GM23338 (cell line): ENCODE data around the gene SERPINB13. TPM values are rescaled to one million over a fixed set of nuclear protein-coding genes. Genes with fewer than 3 reads are reported as not detected.

Experiments used
- ATAC-seq: fragments of 200-7000 bp; cut with Tn5 transposase; 3 replicates; pipeline ENCODE4 v1.9.1; 2020
- DNase-seq: peaks from one replicate; pipeline ENCODE4 v3.0.0-alpha.2; 2015; ENCODE audit warnings: low spot score
- H2AFZ ChIP-seq: fragments of 200-600 bp; sonication (generic); 2 replicates; pipeline ENCODE4 v1.8.0; 2016; ENCODE audit warnings: antibody characterized with exemption, mild to moderate bottlenecking, moderate library complexity
- H3F3A ChIP-seq: fragments of 200-600 bp; sonication (generic); replicated peaks from 2 replicates; pipeline ENCODE4 v1.8.0; 2017; ENCODE audit warnings: antibody characterized with exemption, mixed run types, low read depth
- H3K27ac ChIP-seq: fragments of 200-600 bp; sonication (generic); 2 replicates; pipeline ENCODE4 v1.6.1; 2016; ENCODE audit warnings: low read depth
- H3K27me3 ChIP-seq: fragments of 200-600 bp; sonication (generic); 2 replicates; pipeline ENCODE4 v1.8.0; 2016; ENCODE audit warnings: mild to moderate bottlenecking, mixed run types, moderate library complexity; ENCODE audit not compliant: insufficient read depth
- H3K36me3 ChIP-seq: fragments of 200-600 bp; sonication (generic); 2 replicates; pipeline ENCODE4 v1.8.0; 2016; ENCODE audit warnings: mild to moderate bottlenecking; ENCODE audit not compliant: insufficient read depth
- H3K4me1 ChIP-seq: fragments of 200-600 bp; sonication (generic); 2 replicates; pipeline ENCODE4 v1.8.0; 2016; ENCODE audit warnings: mild to moderate bottlenecking, moderate library complexity; ENCODE audit not compliant: insufficient read depth
- H3K4me2 ChIP-seq: fragments of 200-600 bp; sonication (generic); 2 replicates; pipeline ENCODE4 v1.7.1; 2017; ENCODE audit warnings: mixed run types
- H3K4me3 ChIP-seq: fragments of 200-600 bp; sonication (generic); 2 replicates; pipeline ENCODE4 v1.6.1; 2016; ENCODE audit warnings: mixed run types
- H3K79me2 ChIP-seq: fragments of 200-600 bp; sonication (generic); replicated peaks from 2 replicates; pipeline ENCODE4 v1.8.0; 2017; ENCODE audit warnings: mild to moderate bottlenecking; ENCODE audit not compliant: insufficient read depth
- H3K9me2 ChIP-seq: fragments of 200-600 bp; sonication (generic); 2 replicates; pipeline ENCODE4 v1.8.0; 2017; ENCODE audit not compliant: insufficient read depth
- H4K20me1 ChIP-seq: fragments of 200-600 bp; sonication (generic); replicated peaks from 2 replicates; pipeline ENCODE4 v1.8.0; 2017; ENCODE audit warnings: mild to moderate bottlenecking; ENCODE audit not compliant: insufficient read depth
- H3K27ac Mint-ChIP-seq: 2 replicates; pipeline ENCODE4 v1.8.0; 2020; ENCODE audit warnings: inconsistent platforms, mild to moderate bottlenecking, moderate library complexity, mixed read lengths
- H3K27me3 Mint-ChIP-seq: 3 replicates; pipeline ENCODE4 v1.8.0; 2022; ENCODE audit warnings: low read depth, mild to moderate bottlenecking, moderate library complexity, mixed read lengths, inconsistent platforms; ENCODE audit not compliant: insufficient read depth, poor library complexity
- H3K36me3 Mint-ChIP-seq: 3 replicates; pipeline ENCODE4 v1.8.0; 2021; ENCODE audit warnings: low read depth, mild to moderate bottlenecking, inconsistent platforms, moderate library complexity, mixed read lengths
- H3K4me1 Mint-ChIP-seq: 3 replicates; pipeline ENCODE4 v1.8.0; 2020; ENCODE audit warnings: mild to moderate bottlenecking, inconsistent platforms, mixed read lengths
- H3K4me3 Mint-ChIP-seq: 3 replicates; pipeline ENCODE4 v1.8.0; 2021; ENCODE audit warnings: moderate library complexity, mild to moderate bottlenecking, inconsistent platforms, mixed read lengths
- H3K9me3 Mint-ChIP-seq: 3 replicates; pipeline ENCODE4 v1.8.0; 2020; ENCODE audit warnings: moderate library complexity, mild to moderate bottlenecking, inconsistent platforms, mixed read lengths
- CREB1 ChIP-seq: fragments of 250-450 bp; sonication (Bioruptor Pico); IDR thresholded peaks from 2 replicates; pipeline ENCODE4 v1.5.0; 2020; ENCODE audit warnings: low read depth, mild to moderate bottlenecking, moderate library complexity
- ETS1 ChIP-seq: IDR thresholded peaks from 2 replicates; pipeline ENCODE4 v1.6.1; 2016; ENCODE audit warnings: antibody characterized with exemption
- EZH2 ChIP-seq: fragments of 200-600 bp; sonication (generic); IDR thresholded peaks from one replicate; pipeline ENCODE4 v1.8.0; 2017; ENCODE audit warnings: antibody characterized with exemption, mild to moderate bottlenecking, low read depth; ENCODE audit not compliant: unreplicated experiment
- EZH2phosphoT487 ChIP-seq: fragments of 200-600 bp; sonication (generic); IDR thresholded peaks from one replicate; pipeline ENCODE4 v1.8.1; 2018; ENCODE audit warnings: antibody characterized with exemption; ENCODE audit not compliant: unreplicated experiment
- JUNB ChIP-seq: IDR thresholded peaks from one replicate; pipeline ENCODE4 v1.6.1; 2016; ENCODE audit warnings: antibody characterized with exemption; ENCODE audit not compliant: unreplicated experiment
- NANOG ChIP-seq: IDR thresholded peaks from 2 replicates; pipeline ENCODE4 v1.6.1; 2016; ENCODE audit warnings: antibody characterized with exemption, borderline replicate concordance
- POLR2AphosphoS5 ChIP-seq: IDR thresholded peaks from 2 replicates; pipeline ENCODE4 v1.6.1; 2016; ENCODE audit warnings: antibody characterized with exemption, low read depth
- STAT1 ChIP-seq: IDR thresholded peaks from one replicate; pipeline ENCODE4 v1.6.1; 2016; ENCODE audit warnings: antibody characterized with exemption; ENCODE audit not compliant: unreplicated experiment
- ZNF114 ChIP-seq: fragments of 250-450 bp; sonication (Bioruptor Pico); IDR thresholded peaks from 2 replicates; pipeline ENCODE4 v1.5.0; 2020; ENCODE audit warnings: mild to moderate bottlenecking, moderate library complexity
- ZNF331 ChIP-seq: fragments of 250-450 bp; sonication (Bioruptor Pico); IDR thresholded peaks from 2 replicates; pipeline ENCODE4 v1.5.0; 2020; ENCODE audit warnings: low read depth, mild to moderate bottlenecking, moderate library complexity
- polyA plus RNA-seq: library from polyadenylated mRNA; unstranded; fragments of >200 nt; fragmentation: Nextera tagmentation; extraction: Ambion mirVana; gene quantifications from 2 replicates; pipeline ENCODE4 v1.2.1, GENCODE V29; 2016
- total RNA-seq: library from RNA; depleted of rRNA; stranded (reverse); fragments of >200 nt; shearing (Covaris generic); gene quantifications from 2 replicates; pipeline ENCODE4 v1.2.3, GENCODE V29; 2014
- TF ChIP-seq, protein P1 (sequence below), 2 experiments: fragments of 200-600 bp in 1 of 2; sonication (generic) in 1 of 2; conservative IDR thresholded peaks; 2 replicates each; pipeline versions ENCODE4 v1.5.1 to v1.6.1; 2016 to 2017; ENCODE audit warnings: antibody characterized with exemption in 2 of 2, low read depth in 2 of 2, mild to moderate bottlenecking in 2 of 2, moderate library complexity in 1 of 2
- TF ChIP-seq, protein P2 (sequence below): IDR thresholded peaks from one replicate; pipeline ENCODE4 v1.6.1; 2018; ENCODE audit warnings: antibody characterized with exemption; ENCODE audit not compliant: unreplicated experiment
- TF ChIP-seq, protein P3 (sequence below): fragments of 250-450 bp; sonication (Bioruptor Pico); IDR thresholded peaks from 2 replicates; pipeline ENCODE4 v1.5.0; 2020; ENCODE audit warnings: mild to moderate bottlenecking, moderate library complexity

Gene SERPINB13
- total and polyA plus RNA-seq, 2 experiments from 2014 or later, result not detected

DNA sequence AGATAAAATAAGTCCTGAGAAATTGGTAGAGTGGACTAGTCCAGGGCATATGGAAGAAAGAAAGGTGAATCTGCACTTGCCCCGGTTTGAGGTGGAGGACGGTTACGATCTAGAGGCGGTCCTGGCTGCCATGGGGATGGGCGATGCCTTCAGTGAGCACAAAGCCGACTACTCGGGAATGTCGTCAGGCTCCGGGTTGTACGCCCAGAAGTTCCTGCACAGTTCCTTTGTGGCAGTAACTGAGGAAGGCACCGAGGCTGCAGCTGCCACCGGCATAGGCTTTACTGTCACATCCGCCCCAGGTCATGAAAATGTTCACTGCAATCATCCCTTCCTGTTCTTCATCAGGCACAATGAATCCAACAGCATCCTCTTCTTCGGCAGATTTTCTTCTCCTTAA lies 9.8 kb downstream of the SERPINB13 start:
- H3F3A ChIP-seq, result no peaks in the 10 kb centered on the region
- no peaks in the 10 kb centered on the region for H3K4me1 ChIP-seq
- Mint-ChIP-seq H3K4me1 (no peaks in the 10 kb centered on the region), H3K27ac (no peak overlapping the region), H3K27me3 (peaks cover 5% of the 10 kb centered on the region), H3K36me3 (no peaks in the 10 kb centered on the region), H3K9me3 (no peaks in the 10 kb centered on the region), H3K4me3 (no peak overlapping the region)
- no peak for TF ChIP-seq ZNF114
- no peak for TF ChIP-seq POLR2AphosphoS5
- TF ChIP-seq, protein P1, sequence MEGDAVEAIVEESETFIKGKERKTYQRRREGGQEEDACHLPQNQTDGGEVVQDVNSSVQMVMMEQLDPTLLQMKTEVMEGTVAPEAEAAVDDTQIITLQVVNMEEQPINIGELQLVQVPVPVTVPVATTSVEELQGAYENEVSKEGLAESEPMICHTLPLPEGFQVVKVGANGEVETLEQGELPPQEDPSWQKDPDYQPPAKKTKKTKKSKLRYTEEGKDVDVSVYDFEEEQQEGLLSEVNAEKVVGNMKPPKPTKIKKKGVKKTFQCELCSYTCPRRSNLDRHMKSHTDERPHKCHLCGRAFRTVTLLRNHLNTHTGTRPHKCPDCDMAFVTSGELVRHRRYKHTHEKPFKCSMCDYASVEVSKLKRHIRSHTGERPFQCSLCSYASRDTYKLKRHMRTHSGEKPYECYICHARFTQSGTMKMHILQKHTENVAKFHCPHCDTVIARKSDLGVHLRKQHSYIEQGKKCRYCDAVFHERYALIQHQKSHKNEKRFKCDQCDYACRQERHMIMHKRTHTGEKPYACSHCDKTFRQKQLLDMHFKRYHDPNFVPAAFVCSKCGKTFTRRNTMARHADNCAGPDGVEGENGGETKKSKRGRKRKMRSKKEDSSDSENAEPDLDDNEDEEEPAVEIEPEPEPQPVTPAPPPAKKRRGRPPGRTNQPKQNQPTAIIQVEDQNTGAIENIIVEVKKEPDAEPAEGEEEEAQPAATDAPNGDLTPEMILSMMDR (conservative IDR thresholded peaks at IDR 0.05; ENCODE audit: low read depth in 2 of 2), result no peak
- no peak for TF ChIP-seq ZNF331
- TF ChIP-seq ETS1, result no peak
- TF ChIP-seq CREB1, result no peak
- no peak for TF ChIP-seq NANOG
- TF ChIP-seq, protein P2, sequence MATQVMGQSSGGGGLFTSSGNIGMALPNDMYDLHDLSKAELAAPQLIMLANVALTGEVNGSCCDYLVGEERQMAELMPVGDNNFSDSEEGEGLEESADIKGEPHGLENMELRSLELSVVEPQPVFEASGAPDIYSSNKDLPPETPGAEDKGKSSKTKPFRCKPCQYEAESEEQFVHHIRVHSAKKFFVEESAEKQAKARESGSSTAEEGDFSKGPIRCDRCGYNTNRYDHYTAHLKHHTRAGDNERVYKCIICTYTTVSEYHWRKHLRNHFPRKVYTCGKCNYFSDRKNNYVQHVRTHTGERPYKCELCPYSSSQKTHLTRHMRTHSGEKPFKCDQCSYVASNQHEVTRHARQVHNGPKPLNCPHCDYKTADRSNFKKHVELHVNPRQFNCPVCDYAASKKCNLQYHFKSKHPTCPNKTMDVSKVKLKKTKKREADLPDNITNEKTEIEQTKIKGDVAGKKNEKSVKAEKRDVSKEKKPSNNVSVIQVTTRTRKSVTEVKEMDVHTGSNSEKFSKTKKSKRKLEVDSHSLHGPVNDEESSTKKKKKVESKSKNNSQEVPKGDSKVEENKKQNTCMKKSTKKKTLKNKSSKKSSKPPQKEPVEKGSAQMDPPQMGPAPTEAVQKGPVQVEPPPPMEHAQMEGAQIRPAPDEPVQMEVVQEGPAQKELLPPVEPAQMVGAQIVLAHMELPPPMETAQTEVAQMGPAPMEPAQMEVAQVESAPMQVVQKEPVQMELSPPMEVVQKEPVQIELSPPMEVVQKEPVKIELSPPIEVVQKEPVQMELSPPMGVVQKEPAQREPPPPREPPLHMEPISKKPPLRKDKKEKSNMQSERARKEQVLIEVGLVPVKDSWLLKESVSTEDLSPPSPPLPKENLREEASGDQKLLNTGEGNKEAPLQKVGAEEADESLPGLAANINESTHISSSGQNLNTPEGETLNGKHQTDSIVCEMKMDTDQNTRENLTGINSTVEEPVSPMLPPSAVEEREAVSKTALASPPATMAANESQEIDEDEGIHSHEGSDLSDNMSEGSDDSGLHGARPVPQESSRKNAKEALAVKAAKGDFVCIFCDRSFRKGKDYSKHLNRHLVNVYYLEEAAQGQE, result no peak
- no peak for TF ChIP-seq JUNB
- no peak for TF ChIP-seq EZH2phosphoT487
- TF ChIP-seq, protein P3, sequence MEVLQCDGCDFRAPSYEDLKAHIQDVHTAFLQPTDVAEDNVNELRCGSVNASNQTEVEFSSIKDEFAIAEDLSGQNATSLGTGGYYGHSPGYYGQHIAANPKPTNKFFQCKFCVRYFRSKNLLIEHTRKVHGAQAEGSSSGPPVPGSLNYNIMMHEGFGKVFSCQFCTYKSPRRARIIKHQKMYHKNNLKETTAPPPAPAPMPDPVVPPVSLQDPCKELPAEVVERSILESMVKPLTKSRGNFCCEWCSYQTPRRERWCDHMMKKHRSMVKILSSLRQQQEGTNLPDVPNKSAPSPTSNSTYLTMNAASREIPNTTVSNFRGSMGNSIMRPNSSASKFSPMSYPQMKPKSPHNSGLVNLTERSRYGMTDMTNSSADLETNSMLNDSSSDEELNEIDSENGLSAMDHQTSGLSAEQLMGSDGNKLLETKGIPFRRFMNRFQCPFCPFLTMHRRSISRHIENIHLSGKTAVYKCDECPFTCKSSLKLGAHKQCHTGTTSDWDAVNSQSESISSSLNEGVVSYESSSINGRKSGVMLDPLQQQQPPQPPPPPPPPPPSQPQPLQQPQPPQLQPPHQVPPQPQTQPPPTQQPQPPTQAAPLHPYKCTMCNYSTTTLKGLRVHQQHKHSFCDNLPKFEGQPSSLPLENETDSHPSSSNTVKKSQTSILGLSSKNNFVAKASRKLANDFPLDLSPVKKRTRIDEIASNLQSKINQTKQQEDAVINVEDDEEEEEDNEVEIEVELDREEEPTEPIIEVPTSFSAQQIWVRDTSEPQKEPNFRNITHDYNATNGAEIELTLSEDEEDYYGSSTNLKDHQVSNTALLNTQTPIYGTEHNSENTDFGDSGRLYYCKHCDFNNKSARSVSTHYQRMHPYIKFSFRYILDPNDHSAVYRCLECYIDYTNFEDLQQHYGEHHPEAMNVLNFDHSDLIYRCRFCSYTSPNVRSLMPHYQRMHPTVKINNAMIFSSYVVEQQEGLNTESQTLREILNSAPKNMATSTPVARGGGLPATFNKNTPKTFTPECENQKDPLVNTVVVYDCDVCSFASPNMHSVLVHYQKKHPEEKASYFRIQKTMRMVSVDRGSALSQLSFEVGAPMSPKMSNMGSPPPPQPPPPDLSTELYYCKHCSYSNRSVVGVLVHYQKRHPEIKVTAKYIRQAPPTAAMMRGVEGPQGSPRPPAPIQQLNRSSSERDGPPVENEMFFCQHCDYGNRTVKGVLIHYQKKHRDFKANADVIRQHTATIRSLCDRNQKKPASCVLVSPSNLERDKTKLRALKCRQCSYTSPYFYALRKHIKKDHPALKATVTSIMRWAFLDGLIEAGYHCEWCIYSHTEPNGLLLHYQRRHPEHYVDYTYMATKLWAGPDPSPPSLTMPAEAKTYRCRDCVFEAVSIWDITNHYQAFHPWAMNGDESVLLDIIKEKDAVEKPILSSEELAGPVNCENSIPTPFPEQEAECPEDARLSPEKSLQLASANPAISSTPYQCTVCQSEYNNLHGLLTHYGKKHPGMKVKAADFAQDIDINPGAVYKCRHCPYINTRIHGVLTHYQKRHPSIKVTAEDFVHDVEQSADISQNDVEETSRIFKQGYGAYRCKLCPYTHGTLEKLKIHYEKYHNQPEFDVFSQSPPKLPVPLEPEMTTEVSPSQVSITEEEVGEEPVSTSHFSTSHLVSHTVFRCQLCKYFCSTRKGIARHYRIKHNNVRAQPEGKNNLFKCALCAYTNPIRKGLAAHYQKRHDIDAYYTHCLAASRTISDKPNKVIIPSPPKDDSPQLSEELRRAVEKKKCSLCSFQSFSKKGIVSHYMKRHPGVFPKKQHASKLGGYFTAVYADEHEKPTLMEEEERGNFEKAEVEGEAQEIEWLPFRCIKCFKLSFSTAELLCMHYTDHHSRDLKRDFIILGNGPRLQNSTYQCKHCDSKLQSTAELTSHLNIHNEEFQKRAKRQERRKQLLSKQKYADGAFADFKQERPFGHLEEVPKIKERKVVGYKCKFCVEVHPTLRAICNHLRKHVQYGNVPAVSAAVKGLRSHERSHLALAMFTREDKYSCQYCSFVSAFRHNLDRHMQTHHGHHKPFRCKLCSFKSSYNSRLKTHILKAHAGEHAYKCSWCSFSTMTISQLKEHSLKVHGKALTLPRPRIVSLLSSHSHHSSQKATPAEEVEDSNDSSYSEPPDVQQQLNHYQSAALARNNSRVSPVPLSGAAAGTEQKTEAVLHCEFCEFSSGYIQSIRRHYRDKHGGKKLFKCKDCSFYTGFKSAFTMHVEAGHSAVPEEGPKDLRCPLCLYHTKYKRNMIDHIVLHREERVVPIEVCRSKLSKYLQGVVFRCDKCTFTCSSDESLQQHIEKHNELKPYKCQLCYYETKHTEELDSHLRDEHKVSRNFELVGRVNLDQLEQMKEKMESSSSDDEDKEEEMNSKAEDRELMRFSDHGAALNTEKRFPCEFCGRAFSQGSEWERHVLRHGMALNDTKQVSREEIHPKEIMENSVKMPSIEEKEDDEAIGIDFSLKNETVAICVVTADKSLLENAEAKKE (CRISPR knock-in tag), result no peak
- TF ChIP-seq EZH2, result no peak
- TF ChIP-seq STAT1, result no peak
- no peak overlapping the region for H3K4me3 ChIP-seq
- no peak overlapping the region for H3K27ac ChIP-seq
- H3K27me3 ChIP-seq, result no peaks in the 10 kb centered on the region
- no peaks in the 10 kb centered on the region for H4K20me1 ChIP-seq
- DNase-seq, result no peak
- peak overlapping the region; percentile 43; the same call in 1 of the 2 replicates for H2AFZ ChIP-seq
- no peak overlapping the region for H3K4me2 ChIP-seq
- no peaks in the 10 kb centered on the region; the same call in 1 of the 2 replicates for H3K9me2 ChIP-seq
- H3K79me2 ChIP-seq, result no peaks in the 10 kb centered on the region
- ATAC-seq, result no peak
- no peaks in the 10 kb centered on the region for H3K36me3 ChIP-seq
